Bronchial epithelial cell (primary cell): ENCODE data around the gene FBXL15. TPM values are rescaled to one million over a fixed set of nuclear protein-coding genes. Genes with fewer than 3 reads are reported as not detected.

Source experiments
- DNase-seq: peaks from one replicate; pipeline ENCODE4 v3.0.0-alpha.2; 2010; ENCODE audit warnings: low read depth
- FAIRE-seq: peaks from 2 replicates; lab custom pipeline; 2011; peaks lifted over from hg19 to GRCh38; lab: Jason Lieb, UNC
- H3K27me3 ChIP-seq: 2 replicates; pipeline ENCODE4 v1.5.1; 2011; ENCODE audit warnings: low read length; ENCODE audit not compliant: control insufficient read depth, insufficient read depth
- H3K36me3 ChIP-seq: 2 replicates; pipeline ENCODE4 v1.5.1; 2011; ENCODE audit warnings: low read length; ENCODE audit not compliant: control insufficient read depth, insufficient read depth
- H3K4me3 ChIP-seq: 2 replicates; pipeline ENCODE4 v1.5.1; 2011; ENCODE audit warnings: mild to moderate bottlenecking, low read depth, low read length, control low read depth
- total RNA-seq: library from RNA; depleted of rRNA; stranded (reverse); fragments of >200 nt; gene quantifications from 2 replicates; pipeline ENCODE4 v1.2.1, GENCODE V29; 2014
- TF ChIP-seq, protein P1 (sequence below): IDR thresholded peaks from 2 replicates; pipeline ENCODE4 v1.5.1; 2011; ENCODE audit warnings: mild to moderate bottlenecking, moderate library complexity, low read length, control low read depth, inconsistent platforms; ENCODE audit not compliant: insufficient read depth, severe bottlenecking

FBXL15 gene
- total RNA-seq, 1 donor from 2014 or later = 9.7 TPM

DNA sequence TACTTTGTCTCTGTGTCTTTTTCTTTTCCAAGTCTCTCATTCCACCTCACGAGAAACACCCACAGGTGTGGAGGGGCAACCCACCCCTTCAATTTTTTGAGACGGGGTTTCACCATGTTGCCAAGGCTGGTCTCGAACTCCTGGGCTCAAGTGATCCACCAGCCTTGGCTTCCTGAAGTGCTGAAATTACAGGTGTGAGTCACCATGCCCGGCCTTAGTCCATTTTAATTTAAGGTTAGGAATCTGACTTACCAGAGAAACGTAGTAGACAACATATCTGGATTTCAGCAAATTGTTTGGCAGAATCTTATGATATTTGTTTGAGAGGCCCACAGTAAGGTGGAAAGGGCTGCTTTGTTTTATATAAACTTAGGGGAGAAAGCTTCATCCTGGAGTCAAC lies 28.3 kb upstream of the FBXL15 start:
- no peak overlapping the region for H3K4me3 ChIP-seq
- H3K27me3 ChIP-seq = no peaks in the 10 kb centered on the region
- peaks cover under 1% of the 10 kb centered on the region for H3K36me3 ChIP-seq
- TF ChIP-seq, protein P1, sequence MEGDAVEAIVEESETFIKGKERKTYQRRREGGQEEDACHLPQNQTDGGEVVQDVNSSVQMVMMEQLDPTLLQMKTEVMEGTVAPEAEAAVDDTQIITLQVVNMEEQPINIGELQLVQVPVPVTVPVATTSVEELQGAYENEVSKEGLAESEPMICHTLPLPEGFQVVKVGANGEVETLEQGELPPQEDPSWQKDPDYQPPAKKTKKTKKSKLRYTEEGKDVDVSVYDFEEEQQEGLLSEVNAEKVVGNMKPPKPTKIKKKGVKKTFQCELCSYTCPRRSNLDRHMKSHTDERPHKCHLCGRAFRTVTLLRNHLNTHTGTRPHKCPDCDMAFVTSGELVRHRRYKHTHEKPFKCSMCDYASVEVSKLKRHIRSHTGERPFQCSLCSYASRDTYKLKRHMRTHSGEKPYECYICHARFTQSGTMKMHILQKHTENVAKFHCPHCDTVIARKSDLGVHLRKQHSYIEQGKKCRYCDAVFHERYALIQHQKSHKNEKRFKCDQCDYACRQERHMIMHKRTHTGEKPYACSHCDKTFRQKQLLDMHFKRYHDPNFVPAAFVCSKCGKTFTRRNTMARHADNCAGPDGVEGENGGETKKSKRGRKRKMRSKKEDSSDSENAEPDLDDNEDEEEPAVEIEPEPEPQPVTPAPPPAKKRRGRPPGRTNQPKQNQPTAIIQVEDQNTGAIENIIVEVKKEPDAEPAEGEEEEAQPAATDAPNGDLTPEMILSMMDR = no peak
- DNase-seq (no peak), FAIRE-seq (no peak)

DNA sequence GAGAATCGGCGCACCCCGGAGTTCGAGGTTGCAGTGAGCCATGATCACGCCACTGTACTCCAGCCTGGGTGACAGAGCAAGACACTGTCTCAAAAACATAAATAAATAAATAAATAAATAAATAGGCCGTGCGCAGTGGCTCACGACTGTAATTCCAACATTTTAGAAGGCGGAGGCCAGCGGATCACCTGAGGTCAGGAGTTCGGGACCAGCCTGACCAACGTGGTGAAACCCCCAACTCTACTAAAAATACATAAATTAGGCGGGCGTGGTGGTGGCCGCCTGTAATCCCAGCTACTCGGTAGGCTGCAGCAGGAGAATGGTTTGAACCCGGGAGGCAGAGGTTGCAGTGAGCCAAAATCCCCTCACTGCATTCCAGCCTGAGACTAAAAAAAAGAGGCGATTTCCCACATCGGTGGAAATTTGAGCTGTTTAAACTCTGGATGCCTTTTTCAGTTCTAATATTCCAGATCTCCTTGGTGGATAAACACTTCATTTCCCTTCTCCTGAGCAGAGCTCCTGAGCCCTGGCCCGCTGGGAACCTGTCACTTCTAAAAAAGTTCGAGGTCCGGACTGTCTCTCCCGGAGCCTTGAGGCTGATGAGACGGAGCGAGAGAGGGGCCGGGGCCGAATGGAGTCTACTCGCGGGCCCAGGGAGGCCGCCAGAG lies 27.1 kb upstream of the FBXL15 start:
- H3K36me3 ChIP-seq = peaks cover 9% of the 10 kb centered on the region
- H3K4me3 ChIP-seq = peak overlapping the region; percentile 52
- DNase-seq (no peak), FAIRE-seq (no peak)
- H3K27me3 ChIP-seq = no peaks in the 10 kb centered on the region
- TF ChIP-seq, protein P1 = no peak

DNA sequence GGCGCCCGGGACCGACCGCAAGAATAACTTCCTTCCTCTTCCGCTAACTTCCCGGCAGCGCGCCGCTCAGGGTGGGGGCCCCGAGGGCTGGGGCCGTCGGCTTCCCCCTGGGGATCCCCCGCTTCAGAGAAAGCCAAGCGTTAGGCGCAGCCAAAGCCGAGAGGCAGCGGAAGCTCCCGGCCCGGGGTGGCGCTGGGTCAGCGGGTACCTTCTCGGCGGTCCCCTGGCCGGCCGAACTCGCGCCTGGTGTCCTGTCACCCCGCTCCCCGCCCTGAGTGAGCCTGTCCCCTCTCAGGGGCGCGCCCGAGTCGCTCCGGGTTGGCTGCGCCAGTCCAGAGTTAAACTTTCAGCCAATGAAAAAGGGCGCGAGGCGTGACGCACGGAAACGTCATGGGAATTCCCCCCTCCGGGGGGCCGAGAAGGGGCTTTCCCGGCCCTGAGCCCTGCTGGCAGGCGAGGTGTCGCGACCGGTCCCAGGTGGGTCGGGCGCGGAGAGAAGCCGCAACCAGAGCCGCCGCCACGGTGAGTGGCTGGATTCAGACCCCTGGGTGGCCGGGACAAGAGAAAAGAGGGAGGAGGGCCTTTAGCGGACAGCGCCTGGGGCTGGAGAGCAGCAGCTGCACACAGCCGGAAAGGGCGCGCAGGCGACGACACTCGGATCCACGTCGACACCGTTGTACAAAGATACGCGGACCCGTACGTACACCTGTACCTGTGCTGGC lies 26.4 kb upstream of the FBXL15 start:
- Histone ChIP-seq H3K4me3 (peak overlapping the region; percentile 52), H3K27me3 (no peaks in the 10 kb centered on the region), H3K36me3 (peaks cover 9% of the 10 kb centered on the region)
- TF ChIP-seq, protein P1 = peak; percentile 91
- DNase-seq (peak; percentile 84), FAIRE-seq (no peak)

DNA sequence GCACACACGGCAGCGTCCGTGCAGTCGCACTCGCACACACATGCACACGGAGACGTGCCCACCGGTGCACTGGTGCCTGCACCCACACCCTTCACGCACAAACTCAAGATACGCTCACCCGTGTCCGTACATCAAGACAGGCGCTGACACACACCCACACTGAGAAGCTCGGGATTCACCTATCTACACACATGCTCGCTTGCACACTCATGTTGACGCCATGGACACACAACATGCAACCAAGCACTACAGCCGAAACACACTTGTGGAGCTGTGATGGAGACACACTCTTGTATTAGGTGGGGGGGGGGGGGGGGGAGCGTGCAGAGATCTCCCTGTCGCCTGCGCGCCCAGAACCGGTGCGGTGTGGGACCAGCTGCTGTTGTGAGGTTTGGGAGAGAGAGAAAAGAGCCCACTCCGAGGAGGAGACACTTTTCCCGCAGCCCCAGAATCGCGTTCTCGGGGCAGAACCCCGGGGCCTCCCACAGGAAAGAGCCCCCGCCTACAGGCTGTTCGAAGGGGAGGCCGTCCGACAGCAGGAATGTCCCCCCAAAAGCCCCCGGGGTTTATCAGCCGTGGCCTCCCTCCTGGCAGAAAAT lies 25.7 kb upstream of the FBXL15 start:
- Histone ChIP-seq H3K36me3 (peaks cover 12% of the 10 kb centered on the region), H3K27me3 (no peaks in the 10 kb centered on the region), H3K4me3 (peak overlapping the region; percentile 52)
- DNase-seq = peak; percentile 58
- TF ChIP-seq, protein P1 = no peak
- FAIRE-seq = no peak

DNA sequence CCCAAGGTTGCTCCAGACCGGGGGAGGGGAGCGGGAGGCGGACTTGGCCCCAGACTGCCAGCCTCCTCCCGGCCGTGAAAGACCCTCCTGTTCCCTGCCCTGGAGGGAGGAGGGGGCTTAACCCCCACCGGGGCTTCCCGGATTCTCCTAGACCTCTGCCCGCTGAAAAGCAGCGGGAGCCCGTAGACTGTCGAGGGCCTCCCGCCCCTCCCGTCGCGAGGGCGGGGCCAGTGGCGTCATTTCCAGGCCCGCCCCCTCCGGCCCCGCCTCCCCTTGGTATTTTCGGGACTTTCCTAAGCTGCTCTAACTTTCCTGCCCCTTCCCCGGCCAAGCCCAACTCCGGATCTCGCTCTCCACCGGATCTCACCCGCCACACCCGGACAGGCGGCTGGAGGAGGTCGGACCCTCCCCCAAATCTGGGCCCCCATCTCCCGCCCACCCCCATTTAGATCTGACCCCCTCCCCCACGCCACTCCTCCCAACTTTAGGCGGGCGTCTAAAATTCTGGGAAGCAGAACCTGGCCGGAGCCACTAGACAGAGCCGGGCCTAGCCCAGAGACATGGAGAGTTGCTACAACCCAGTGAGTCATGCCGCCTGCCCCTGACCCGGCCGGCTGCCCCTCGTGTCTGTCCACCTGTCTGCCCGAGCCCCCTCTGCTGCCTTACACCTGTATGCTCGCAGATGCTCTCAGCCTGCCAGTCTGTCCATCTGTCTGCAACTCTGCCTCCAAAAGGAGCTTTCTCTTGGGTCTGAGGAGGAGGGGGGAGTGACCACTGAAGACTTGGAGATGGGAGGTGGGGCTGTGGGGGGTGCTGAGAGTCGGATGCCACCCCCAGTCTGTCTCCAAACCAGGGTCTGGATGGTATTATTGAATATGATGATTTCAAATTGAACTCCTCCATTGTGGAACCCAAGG lies 25.0 kb upstream of the FBXL15 start, which contains the start of gene NFKB2:
Gene NFKB2 (plus strand): TSS at position 306 of the 917 bp plus-strand sequence. CDS start 255 bp downstream, at position 561.
- TF ChIP-seq, protein P1 = no peak
- H3K27me3 ChIP-seq = no peaks in the 10 kb centered on the region
- FAIRE-seq (no peak), DNase-seq (peak; percentile 73)
- peaks cover 19% of the 10 kb centered on the region for H3K36me3 ChIP-seq
- peak within 1 kb of the TSS; percentile 52 for H3K4me3 ChIP-seq
